ENCODE results near the gene ABCB4. TPM values are rescaled to one million over a fixed set of nuclear protein-coding genes. Genes with fewer than 3 reads are reported as not detected.

ABCB4 gene
- total RNA-seq, 1 experiment from 2014 or later, result not detected

GRCh38 chr7:87359366-87359765 lies 116.1 kb downstream of the ABCB4 start:
- intact Hi-C loops (cut with micrococcal nuclease), result no loop called here
- Histone ChIP-seq H3K9me2 (ENCODE audit: insufficient read depth) (no peaks in the 10 kb centered on the region), H3K27me3 (ENCODE audit: insufficient read depth, low read length) (no peaks in the 10 kb centered on the region), H3K9ac (ENCODE audit: low read length) (no peak overlapping the region), H3K27ac (ENCODE audit: low read depth, low read length) (no peak overlapping the region), H4K20me1 (ENCODE audit: insufficient read depth) (no peaks in the 10 kb centered on the region), H2AFZ (ENCODE audit: low read depth, low read length, poor library complexity, severe bottlenecking) (no peak overlapping the region), H3K4me3 (replicated peaks in 1 of 2; ENCODE audit: low read depth in 1 of 2, low read length in 2 of 2) (no peak overlapping the region), H3K4me2 (ENCODE audit: low read length) (no peak overlapping the region), H3K4me1 (ENCODE audit: control insufficient read depth in 1 of 2, insufficient read depth in 2 of 2, low read length in 2 of 2) (no peaks in the 10 kb centered on the region), H3K9me3 (ENCODE audit: control insufficient read depth in 1 of 2, insufficient read depth in 1 of 2, low read depth in 1 of 2, low read length in 2 of 2) (peaks cover 1 to 3% of the 10 kb centered on the region in 2 experiments; a peak in 1 of 4 replicates), H3K36me3 (ENCODE audit: control insufficient read depth in 1 of 2, insufficient read depth in 2 of 2, low read length in 2 of 2) (no peaks in the 10 kb centered on the region), H3K79me2 (ENCODE audit: insufficient read depth, low read length) (no peaks in the 10 kb centered on the region)
- no peak for ATAC-seq
- CTCF ChIA-PET, result no interaction called here
- RAD21 ChIA-PET (ENCODE audit: low non-redundant PET in 1 of 2, low total read pairs in 2 of 2, uncharacterized antibody in 2 of 2, unreplicated experiment in 2 of 2), result no interaction called here
- TF ChIP-seq ZNF274 (IDR thresholded peaks at IDR 0.05; ENCODE audit: low read depth, low read length), result no peak
- TF ChIP-seq TCF7L2 (IDR thresholded peaks at IDR 0.05; ENCODE audit: borderline replicate concordance, extremely low read depth, insufficient read depth, insufficient read length), result no peak
- no peak for TF ChIP-seq CEBPB (IDR thresholded peaks at IDR 0.05; ENCODE audit: low read depth)
- TF ChIP-seq SP1 (IDR thresholded peaks at IDR 0.05; ENCODE audit: low read depth), result no peak
- TF ChIP-seq ZFX (IDR thresholded peaks at IDR 0.05), result no peak
- no peak for TF ChIP-seq POLR2AphosphoS5 (IDR thresholded peaks at IDR 0.05; ENCODE audit: low read depth, low read length)
- TF ChIP-seq POLR2A (IDR thresholded peaks at IDR 0.05; ENCODE audit: borderline replicate concordance, extremely low read depth, insufficient read depth, insufficient read length), result no peak
- TF ChIP-seq CTCF (IDR thresholded peaks at IDR 0.05 in 2 of 3, conservative IDR thresholded peaks at IDR 0.05 in 1 of 3; ENCODE audit: borderline replicate concordance in 1 of 3, insufficient read depth in 1 of 3, low read depth in 2 of 3, low read length in 2 of 3), result no peak
- no peak for TF ChIP-seq JUND (IDR thresholded peaks at IDR 0.05)
- no peak for TF ChIP-seq RAD21 (IDR thresholded peaks at IDR 0.05; ENCODE audit: low read depth)
- TF ChIP-seq EGR1 (IDR thresholded peaks at IDR 0.05; ENCODE audit: low read depth), result no peak
- TF ChIP-seq SIN3A (IDR thresholded peaks at IDR 0.05; ENCODE audit: low read depth), result no peak
- DNase-seq (ENCODE audit: low read depth, low spot score), result no peak
- no TSS peak for BruUV-seq (replicated peaks)
- POLR2A ChIA-PET, result interaction anchor here (0.6 kb wide), 1 partner anchor 320 kb away, joined by 3 read pairs; no protein-coding TSS in a partner anchor

Data from HCT116 (cell line).